ENCODE measurements around the gene SPATA2L. TPM values are rescaled to one million over a fixed set of nuclear protein-coding genes. Genes with fewer than 3 reads are reported as not detected.
"Not testable (repeated sequence)": the region's sequence is repeated elsewhere in the genome, so short reads cannot be mapped to it uniquely, and the experiment has no call there.

The SPATA2L gene
- total RNA-seq, 4 donors from 2014 or later, result 1.3 to 7.5 (median 3.2) TPM

DNA sequence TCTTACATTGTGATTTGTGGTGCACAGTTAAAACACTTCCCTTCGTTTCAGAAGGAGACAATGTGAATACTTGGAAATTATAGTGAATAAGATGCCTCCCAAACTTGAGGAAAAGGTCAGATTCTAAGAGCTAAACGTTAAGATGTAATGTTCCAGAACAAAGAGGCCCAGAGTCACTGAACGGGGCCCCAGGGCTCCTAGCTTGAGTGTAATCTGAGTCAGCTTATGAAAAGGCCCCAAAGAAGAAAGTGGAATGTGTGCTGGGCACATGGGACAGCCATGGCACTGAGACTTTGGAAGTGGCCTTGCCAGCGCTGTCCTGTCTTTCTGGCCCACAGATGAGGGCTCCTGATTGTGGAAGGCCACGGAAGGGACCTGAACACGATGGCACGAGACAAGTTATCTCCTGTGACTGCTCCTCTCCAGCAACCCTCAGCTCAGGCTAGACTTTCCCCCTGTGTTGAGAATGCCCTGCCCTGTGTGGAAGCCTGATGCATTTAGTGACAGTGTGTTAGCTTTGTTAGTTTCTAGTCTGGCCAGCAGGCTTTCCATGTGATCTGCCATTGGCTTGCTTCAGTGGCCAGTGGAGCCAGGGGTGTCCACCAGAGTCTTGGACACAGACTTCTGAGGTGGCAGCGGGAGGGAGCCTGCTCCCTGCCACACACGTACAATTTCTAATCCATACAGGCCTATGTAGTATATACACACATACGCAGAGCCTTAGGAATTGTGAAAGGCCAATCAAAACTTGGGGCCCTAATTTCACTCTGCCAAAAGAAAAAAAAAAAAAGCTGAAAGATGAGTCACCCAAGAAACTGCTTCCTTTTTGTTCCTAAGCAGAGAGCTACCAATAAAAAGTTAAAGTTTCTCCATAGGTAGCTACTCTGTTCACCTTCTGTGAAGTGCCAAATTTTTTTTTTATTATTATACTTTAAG is 30.7 kb downstream of the SPATA2L start:
- Histone ChIP-seq H3K27me3 (no peaks in the 10 kb centered on the region), H3K9me3 (no peaks in the 10 kb centered on the region), H3K27ac (no peak overlapping the region), H3K36me3 (no peaks in the 10 kb centered on the region), H3K4me3 (no peak overlapping the region), H3K4me1 (no peaks in the 10 kb centered on the region)
- ATAC-seq, result no peak
- in situ Hi-C loops (cut with MboI; ENCODE audit: low sequenced_read_pairs in 4 of 4) (no loop called here), intact Hi-C loops (cut with DNase I; ENCODE audit: low total_unique reads) (no loop called here)
- TF ChIP-seq POLR2A (IDR thresholded peaks at IDR 0.05), result no peak
- TF ChIP-seq, protein P1, sequence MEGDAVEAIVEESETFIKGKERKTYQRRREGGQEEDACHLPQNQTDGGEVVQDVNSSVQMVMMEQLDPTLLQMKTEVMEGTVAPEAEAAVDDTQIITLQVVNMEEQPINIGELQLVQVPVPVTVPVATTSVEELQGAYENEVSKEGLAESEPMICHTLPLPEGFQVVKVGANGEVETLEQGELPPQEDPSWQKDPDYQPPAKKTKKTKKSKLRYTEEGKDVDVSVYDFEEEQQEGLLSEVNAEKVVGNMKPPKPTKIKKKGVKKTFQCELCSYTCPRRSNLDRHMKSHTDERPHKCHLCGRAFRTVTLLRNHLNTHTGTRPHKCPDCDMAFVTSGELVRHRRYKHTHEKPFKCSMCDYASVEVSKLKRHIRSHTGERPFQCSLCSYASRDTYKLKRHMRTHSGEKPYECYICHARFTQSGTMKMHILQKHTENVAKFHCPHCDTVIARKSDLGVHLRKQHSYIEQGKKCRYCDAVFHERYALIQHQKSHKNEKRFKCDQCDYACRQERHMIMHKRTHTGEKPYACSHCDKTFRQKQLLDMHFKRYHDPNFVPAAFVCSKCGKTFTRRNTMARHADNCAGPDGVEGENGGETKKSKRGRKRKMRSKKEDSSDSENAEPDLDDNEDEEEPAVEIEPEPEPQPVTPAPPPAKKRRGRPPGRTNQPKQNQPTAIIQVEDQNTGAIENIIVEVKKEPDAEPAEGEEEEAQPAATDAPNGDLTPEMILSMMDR (IDR thresholded peaks at IDR 0.05 in 4 of 5, conservative IDR thresholded peaks at IDR 0.05 in 1 of 5), result no peak
- DNase-seq, result no peak

DNA sequence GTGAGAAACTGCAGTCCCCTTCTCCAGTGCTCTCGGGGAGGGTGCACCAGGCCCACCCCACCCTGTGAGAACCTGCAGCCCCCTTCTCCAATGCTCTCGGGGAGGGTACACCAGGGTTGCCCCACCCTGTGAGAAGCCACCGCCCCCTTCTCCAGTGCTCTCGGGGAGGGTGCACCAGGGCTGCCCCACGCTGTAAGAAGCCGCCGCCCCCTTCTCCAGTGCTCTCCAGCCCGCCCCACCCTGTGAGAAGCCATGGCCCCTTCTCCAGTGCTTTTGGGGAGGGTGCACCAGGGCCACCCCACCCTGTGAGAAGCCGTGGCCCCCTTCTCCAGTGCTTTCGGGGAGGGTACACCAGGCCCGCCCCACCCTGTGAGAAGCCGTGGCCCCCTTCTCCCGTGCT is 31.8 kb downstream of the SPATA2L start:
- no peak for TF ChIP-seq POLR2A (IDR thresholded peaks at IDR 0.05)
- TF ChIP-seq, protein P1 (IDR thresholded peaks at IDR 0.05 in 4 of 5, conservative IDR thresholded peaks at IDR 0.05 in 1 of 5), result no peak
- intact Hi-C loops (cut with DNase I; ENCODE audit: low total_unique reads), result no loop called here
- no peaks in the 10 kb centered on the region for H3K36me3 ChIP-seq
- H3K27ac ChIP-seq, result no peak overlapping the region
- no peaks in the 10 kb centered on the region for H3K4me1 ChIP-seq
- DNase-seq (no peak), ATAC-seq (no peak)
- in situ Hi-C loops (cut with MboI; ENCODE audit: low sequenced_read_pairs in 4 of 4), result no loop called here
- no peak overlapping the region for H3K4me3 ChIP-seq
- H3K27me3 ChIP-seq, result no peaks in the 10 kb centered on the region
- no peaks in the 10 kb centered on the region for H3K9me3 ChIP-seq

DNA sequence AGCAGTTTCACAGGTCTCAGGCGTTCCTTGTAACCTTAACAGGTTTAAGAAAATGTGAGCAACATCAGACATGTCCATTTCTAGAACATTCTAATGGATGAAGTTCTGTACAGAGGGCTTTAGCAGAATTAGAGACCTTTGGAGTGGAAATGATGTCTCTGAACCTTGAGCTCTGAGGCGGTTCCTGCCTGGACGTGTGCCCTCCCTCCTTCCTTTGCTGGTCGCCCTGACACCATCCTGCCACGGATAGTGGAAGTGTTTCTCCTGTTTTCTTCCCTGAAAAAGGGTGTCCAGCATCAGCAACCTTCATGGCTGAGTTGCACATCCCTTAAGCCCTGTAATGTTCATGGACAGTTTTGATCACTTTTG is 32.7 kb downstream of the SPATA2L start:
- ATAC-seq, result no peak

DNA sequence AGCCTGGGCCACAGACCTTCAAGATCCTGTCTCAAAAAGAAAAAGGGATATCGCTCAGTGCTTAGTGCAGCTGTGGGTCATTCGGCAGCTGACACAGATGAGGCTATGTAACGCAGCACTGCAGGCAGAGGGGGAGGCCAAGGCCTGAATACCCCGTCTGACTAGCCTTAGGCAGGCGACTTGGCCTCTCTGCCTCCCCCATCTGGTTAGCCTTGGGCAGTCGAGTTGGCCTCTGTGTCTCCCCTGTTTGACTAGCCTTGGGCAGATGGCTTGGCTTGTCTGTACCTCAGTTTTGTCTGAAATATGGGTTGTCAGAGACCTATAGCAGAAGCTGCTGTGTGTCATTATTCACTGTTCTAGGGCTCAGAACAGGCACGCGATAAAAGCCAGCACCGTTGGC is 33.9 kb downstream of the SPATA2L start:
- intact Hi-C loops (cut with DNase I; ENCODE audit: low total_unique reads), result no loop called here
- in situ Hi-C loops (cut with MboI; ENCODE audit: low sequenced_read_pairs in 4 of 4), result no loop called here
- no peak for TF ChIP-seq POLR2A (IDR thresholded peaks at IDR 0.05)
- TF ChIP-seq, protein P1 (IDR thresholded peaks at IDR 0.05 in 4 of 5, conservative IDR thresholded peaks at IDR 0.05 in 1 of 5), result no peak

More for the DNA sequence above, 32.7 kb downstream of the SPATA2L start:
- DNase-seq, result no peak
- peaks cover 0 to under 1% of the 10 kb centered on the region in 2 donors for H3K36me3 ChIP-seq
- H3K9me3 ChIP-seq, result no peaks in the 10 kb centered on the region
- no peak for TF ChIP-seq POLR2A (IDR thresholded peaks at IDR 0.05)
- TF ChIP-seq, protein P1 (IDR thresholded peaks at IDR 0.05 in 4 of 5, conservative IDR thresholded peaks at IDR 0.05 in 1 of 5), result no peak
- no peaks in the 10 kb centered on the region for H3K27me3 ChIP-seq
- no peak overlapping the region for H3K27ac ChIP-seq
- in situ Hi-C loops (cut with MboI; ENCODE audit: low sequenced_read_pairs in 4 of 4), result no loop called here
- H3K4me1 ChIP-seq, result no peaks in the 10 kb centered on the region
- intact Hi-C loops (cut with DNase I; ENCODE audit: low total_unique reads), result no loop called here
- H3K4me3 ChIP-seq, result no peak overlapping the region

DNA sequence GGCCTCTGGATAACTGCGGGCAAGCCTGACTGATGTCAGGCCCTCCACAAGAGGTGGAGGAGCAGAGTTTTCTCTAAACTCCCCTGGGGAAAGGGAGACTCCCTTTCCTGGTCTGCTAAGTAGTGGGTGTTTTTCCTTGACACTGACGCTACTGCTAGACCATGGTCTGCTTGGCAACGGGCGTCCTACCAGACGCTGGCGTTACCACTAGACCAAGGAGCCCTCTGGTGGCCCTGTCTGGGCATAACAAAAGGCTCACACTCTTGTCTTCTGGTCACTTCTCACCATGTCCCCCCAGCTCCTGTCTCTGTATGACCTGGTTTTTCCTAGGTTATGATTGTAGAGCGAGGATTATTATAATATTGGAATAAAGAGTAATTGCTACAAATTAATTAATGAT is 34.5 kb downstream of the SPATA2L start:
- in situ Hi-C loops (cut with MboI; ENCODE audit: low sequenced_read_pairs in 4 of 4); DNase-seq; H3K4me3 ChIP-seq; intact Hi-C loops (cut with DNase I; ENCODE audit: low total_unique reads); H3K36me3 ChIP-seq; ATAC-seq; H3K27ac ChIP-seq; H3K4me1 ChIP-seq; H3K9me3 ChIP-seq; H3K27me3 ChIP-seq: not testable (repeated sequence)

More for the DNA sequence above, 33.9 kb downstream of the SPATA2L start:
- H3K4me3 ChIP-seq, result no peak overlapping the region
- ATAC-seq, result no peak
- no peak for DNase-seq
- no peaks in the 10 kb centered on the region for H3K4me1 ChIP-seq
- peaks cover 0 to 9% of the 10 kb centered on the region in 2 donors for H3K36me3 ChIP-seq
- no peaks in the 10 kb centered on the region for H3K27me3 ChIP-seq
- H3K9me3 ChIP-seq, result no peaks in the 10 kb centered on the region
- no peak overlapping the region for H3K27ac ChIP-seq

DNA sequence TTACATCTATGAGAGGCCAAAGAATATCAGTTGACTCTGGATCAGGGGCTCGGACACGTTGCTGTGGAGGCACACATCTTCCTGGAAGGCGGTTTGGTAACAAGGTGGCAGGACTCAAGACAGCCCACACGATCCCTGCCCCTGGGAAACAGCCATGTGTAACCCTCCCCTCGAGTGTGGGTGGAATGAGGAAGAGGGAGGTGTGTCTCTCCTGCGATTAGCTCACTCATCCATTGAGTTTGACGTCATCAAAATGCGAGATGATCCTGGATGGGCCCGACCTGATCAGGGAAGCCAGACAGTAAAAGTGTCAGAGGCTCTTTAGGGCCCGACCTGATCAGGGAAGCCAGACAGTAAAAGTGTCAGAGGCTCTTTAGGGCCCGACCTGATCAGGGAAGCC is 37.3 kb downstream of the SPATA2L start:
- intact Hi-C loops (cut with DNase I; ENCODE audit: low total_unique reads); H3K27me3 ChIP-seq; H3K4me1 ChIP-seq; DNase-seq; H3K9me3 ChIP-seq; ATAC-seq; H3K36me3 ChIP-seq; in situ Hi-C loops (cut with MboI; ENCODE audit: low sequenced_read_pairs in 4 of 4); H3K4me3 ChIP-seq; H3K27ac ChIP-seq: not testable (repeated sequence)
